ENCODE measurements around the gene FAIM2. TPM values are rescaled to one million over a fixed set of nuclear protein-coding genes. Genes with fewer than 3 reads are reported as not detected.

FAIM2 gene
- total and polyA plus RNA-seq, 9 donors = 3.6 to 16.1 (median 8.2) TPM

DNA sequence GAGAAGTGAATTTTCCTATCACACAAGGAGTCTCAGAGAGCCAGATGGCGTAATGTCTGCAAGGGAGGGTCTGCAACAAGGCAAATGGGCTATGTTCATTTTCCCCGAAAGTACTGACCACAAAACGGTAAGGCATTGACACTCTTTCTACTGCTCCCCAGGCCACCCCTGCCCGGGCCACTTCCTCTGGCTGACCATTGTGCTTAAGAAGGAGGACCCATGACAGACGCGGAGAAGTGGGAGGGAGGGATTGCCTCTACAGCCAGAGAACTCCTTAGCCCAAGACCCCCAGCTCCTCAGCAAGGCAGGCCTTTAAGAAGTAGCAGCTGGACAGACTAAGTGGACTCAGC is 76.7 kb downstream of the FAIM2 start:
- H3K36me3 ChIP-seq (ENCODE audit: control insufficient read depth, insufficient read depth, low read length) = peaks cover 15% of the 10 kb centered on the region
- H3K4me3 ChIP-seq (ENCODE audit: low read length) = peak overlapping the region; percentile 68
- H3K27ac ChIP-seq (ENCODE audit: low read length) = peak overlapping the region; percentile 96
- WGBS (ENCODE audit: insufficient coverage) = 8% methylated on average over 4 of the region's 6 CpGs
- DNase-seq = no peak
- H3K27me3 ChIP-seq (ENCODE audit: control insufficient read depth, insufficient read depth, low read length) = no peaks in the 10 kb centered on the region
- H3K9me3 ChIP-seq (replicated peaks; ENCODE audit: control insufficient read depth, low read depth, low read length) = no peaks in the 10 kb centered on the region
- peaks cover 52% of the 10 kb centered on the region for H3K4me1 ChIP-seq (ENCODE audit: control insufficient read depth, insufficient read depth, low read length)

DNA sequence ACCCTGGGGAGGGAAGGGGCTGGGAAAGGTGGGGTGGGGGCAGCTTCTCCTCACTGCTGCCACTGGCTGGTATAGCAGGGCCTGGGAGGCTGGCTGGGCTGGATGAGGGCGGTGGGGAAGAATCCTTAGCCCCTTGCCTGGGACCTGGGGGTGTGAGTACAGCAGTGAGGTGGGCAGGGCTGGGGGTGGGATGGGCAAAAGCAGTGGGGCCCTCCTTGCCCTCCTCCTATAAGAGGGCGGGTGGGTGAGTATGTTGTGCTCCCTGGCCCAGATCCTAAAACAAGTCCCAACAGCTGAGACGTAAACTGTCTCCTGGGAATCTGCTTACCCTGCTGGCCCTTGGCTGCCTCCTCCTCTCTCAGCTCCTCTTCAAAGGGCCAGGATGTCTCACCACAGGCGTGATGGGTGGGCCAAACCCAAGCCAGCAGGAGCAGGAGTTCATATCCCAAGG is 77.7 kb downstream of the FAIM2 start:
- H3K36me3 ChIP-seq (ENCODE audit: control insufficient read depth, insufficient read depth, low read length) = peaks cover 19% of the 10 kb centered on the region
- H3K4me3 ChIP-seq (ENCODE audit: low read length) = peak overlapping the region; percentile 68
- no peaks in the 10 kb centered on the region for H3K9me3 ChIP-seq (replicated peaks; ENCODE audit: control insufficient read depth, low read depth, low read length)
- H3K27ac ChIP-seq (ENCODE audit: low read length) = peak overlapping the region; percentile 96
- 29% methylated on average over 1 of the region's 4 CpGs for WGBS (ENCODE audit: insufficient coverage)
- DNase-seq = peak; percentile 78
- no peaks in the 10 kb centered on the region for H3K27me3 ChIP-seq (ENCODE audit: control insufficient read depth, insufficient read depth, low read length)
- peaks cover 62% of the 10 kb centered on the region for H3K4me1 ChIP-seq (ENCODE audit: control insufficient read depth, insufficient read depth, low read length)

DNA sequence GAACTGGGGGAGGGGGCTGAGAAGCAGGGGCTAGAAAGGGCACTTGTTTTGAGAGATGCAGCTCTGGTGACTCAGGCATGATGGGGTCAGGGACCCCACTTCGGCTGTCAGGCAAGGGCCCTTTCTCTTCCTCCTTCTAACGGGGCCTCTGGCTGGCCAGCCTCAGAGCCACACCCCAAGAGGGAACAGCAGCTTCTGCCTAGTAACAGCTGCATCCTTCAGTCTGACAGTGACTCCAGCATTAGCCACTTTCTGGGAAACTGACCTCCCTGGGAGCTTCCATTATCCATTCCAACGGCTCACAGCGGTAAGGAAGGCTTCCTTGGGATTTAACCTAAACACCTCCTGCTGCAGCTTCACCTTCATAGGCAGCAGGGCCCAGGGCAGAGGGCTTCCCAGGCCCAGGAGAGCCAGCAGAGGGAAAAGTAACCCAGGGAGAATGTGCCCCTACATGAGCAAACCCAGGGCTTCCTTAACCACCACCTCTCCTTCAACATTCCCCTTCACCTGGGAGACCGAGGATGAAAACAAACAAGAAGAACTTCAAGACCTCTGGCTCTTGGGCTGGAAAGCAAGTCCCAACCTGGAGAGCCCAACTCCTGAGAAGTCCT is 78.2 kb downstream of the FAIM2 start:
- Histone ChIP-seq H3K4me3 (ENCODE audit: low read length) (peak overlapping the region; percentile 30), H3K27ac (ENCODE audit: low read length) (peak overlapping the region; percentile 96), H3K4me1 (ENCODE audit: control insufficient read depth, insufficient read depth, low read length) (peaks cover 68% of the 10 kb centered on the region), H3K27me3 (ENCODE audit: control insufficient read depth, insufficient read depth, low read length) (no peaks in the 10 kb centered on the region), H3K36me3 (ENCODE audit: control insufficient read depth, insufficient read depth, low read length) (peaks cover 22% of the 10 kb centered on the region), H3K9me3 (replicated peaks; ENCODE audit: control insufficient read depth, low read depth, low read length) (no peaks in the 10 kb centered on the region)
- DNase-seq = peak; percentile 88
- WGBS (ENCODE audit: insufficient coverage) = 8% methylated on average over 4 of the region's 5 CpGs

DNA sequence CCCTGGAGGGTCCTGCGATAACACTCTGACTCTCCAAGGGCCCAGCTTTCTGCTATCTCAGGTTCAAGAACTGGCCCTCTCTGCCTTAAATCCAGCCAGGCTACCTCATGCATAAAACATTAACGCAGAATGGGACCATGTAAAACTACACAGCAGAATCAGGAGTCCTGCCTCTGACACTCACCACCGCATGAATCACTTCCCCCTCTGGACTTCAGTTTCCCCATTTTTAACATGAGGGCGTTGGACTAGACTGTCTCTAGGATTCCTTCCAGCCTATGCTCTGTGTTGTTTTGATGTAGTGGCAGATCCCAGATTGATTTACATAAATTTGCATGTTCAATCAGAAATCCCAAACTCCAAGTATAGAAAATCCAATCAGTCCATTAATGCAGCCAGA is 78.8 kb downstream of the FAIM2 start:
- DNase-seq = peak; percentile 72
- Histone ChIP-seq H3K9me3 (replicated peaks; ENCODE audit: control insufficient read depth, low read depth, low read length) (no peaks in the 10 kb centered on the region), H3K27ac (ENCODE audit: low read length) (peak overlapping the region; percentile 96), H3K36me3 (ENCODE audit: control insufficient read depth, insufficient read depth, low read length) (peaks cover 22% of the 10 kb centered on the region), H3K27me3 (ENCODE audit: control insufficient read depth, insufficient read depth, low read length) (no peaks in the 10 kb centered on the region), H3K4me1 (ENCODE audit: control insufficient read depth, insufficient read depth, low read length) (peaks cover 71% of the 10 kb centered on the region), H3K4me3 (ENCODE audit: low read length) (peak overlapping the region; percentile 25)
- WGBS (ENCODE audit: insufficient coverage) = 42% methylated on average over 3 of the region's 4 CpGs

DNA sequence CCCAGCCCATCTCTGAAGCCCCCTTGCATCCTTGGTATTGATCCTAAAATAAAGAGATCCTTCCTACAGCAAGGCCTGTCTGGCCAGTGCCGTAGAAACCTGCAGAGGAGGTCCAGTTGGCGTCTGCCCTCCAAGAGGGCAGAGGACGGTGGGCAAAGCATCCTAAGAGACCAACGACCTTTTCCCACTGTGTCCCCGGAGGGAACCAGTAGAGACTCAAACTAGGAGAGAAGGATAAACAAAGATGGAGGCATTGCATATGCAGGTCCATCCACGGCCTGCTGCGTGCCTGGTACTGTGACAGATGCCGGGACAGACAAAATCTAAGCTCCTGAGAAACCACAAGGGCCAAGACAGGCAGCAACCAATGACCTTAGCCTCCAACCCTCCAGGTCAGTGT is 79.3 kb downstream of the FAIM2 start:
- no peaks in the 10 kb centered on the region for H3K9me3 ChIP-seq (replicated peaks; ENCODE audit: control insufficient read depth, low read depth, low read length)
- no peak for DNase-seq
- H3K36me3 ChIP-seq (ENCODE audit: control insufficient read depth, insufficient read depth, low read length) = peaks cover 25% of the 10 kb centered on the region
- H3K27me3 ChIP-seq (ENCODE audit: control insufficient read depth, insufficient read depth, low read length) = no peaks in the 10 kb centered on the region
- H3K4me3 ChIP-seq (ENCODE audit: low read length) = no peak overlapping the region
- peaks cover 72% of the 10 kb centered on the region for H3K4me1 ChIP-seq (ENCODE audit: control insufficient read depth, insufficient read depth, low read length)
- 72% methylated on average over 5 of the region's 8 CpGs for WGBS (ENCODE audit: insufficient coverage)
- H3K27ac ChIP-seq (ENCODE audit: low read length) = peak overlapping the region; percentile 96

DNA sequence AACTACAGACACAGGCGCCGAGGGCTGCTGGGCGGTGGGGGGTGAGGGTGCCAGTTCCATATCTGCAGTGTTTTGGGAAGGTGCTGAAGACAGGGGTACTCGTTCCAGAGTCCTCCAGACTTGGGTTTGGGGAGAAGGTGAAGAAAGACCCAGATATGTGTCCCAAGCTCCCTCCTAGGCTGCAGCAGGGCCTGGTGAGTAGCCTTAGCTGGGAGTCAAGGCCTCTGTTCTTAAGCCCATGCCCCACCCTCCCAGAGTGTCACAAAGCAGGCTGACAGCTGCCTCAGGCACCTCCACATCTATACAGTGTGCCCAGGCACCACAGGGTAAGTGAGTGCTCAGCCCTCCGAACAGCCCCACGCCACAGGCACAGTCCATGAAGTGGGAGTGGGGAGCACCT is 79.7 kb downstream of the FAIM2 start:
- WGBS (ENCODE audit: insufficient coverage) = 80% methylated on average over 1 of the region's 6 CpGs
- Histone ChIP-seq H3K36me3 (ENCODE audit: control insufficient read depth, insufficient read depth, low read length) (peaks cover 25% of the 10 kb centered on the region), H3K27me3 (ENCODE audit: control insufficient read depth, insufficient read depth, low read length) (no peaks in the 10 kb centered on the region)

DNA sequence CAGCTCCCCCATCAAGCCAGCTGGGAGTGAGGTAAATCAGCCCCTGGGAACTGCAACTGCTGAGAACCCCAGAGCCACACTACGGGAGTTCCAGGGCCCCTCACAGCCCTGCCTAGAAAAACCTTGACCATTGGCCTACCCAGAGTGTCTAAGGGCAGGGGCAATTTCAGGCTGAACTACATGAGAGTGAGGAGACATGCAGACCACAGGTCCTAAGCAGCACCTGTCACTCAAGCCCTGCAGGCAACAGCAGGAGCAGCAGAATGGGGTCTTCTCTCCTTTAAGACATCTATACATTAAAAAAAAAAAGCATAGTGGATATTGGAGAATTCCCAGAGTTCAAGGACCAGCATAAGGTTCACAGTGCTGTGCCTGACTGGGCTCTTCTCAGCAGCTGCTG is 80.3 kb downstream of the FAIM2 start:
- no peak for DNase-seq
- 100% methylated on average over 1 of the region's 1 CpG for WGBS (ENCODE audit: insufficient coverage)
- Histone ChIP-seq H3K36me3 (ENCODE audit: control insufficient read depth, insufficient read depth, low read length) (peaks cover 25% of the 10 kb centered on the region), H3K4me1 (ENCODE audit: control insufficient read depth, insufficient read depth, low read length) (peaks cover 67% of the 10 kb centered on the region), H3K27me3 (ENCODE audit: control insufficient read depth, insufficient read depth, low read length) (no peaks in the 10 kb centered on the region), H3K4me3 (ENCODE audit: low read length) (no peak overlapping the region), H3K9me3 (replicated peaks; ENCODE audit: control insufficient read depth, low read depth, low read length) (no peaks in the 10 kb centered on the region), H3K27ac (ENCODE audit: low read length) (no peak overlapping the region)

More for the DNA sequence above, 79.7 kb downstream of the FAIM2 start:
- no peaks in the 10 kb centered on the region for H3K9me3 ChIP-seq (replicated peaks; ENCODE audit: control insufficient read depth, low read depth, low read length)
- no peak overlapping the region for H3K4me3 ChIP-seq (ENCODE audit: low read length)
- no peak for DNase-seq
- peak overlapping the region; percentile 96 for H3K27ac ChIP-seq (ENCODE audit: low read length)
- peaks cover 70% of the 10 kb centered on the region for H3K4me1 ChIP-seq (ENCODE audit: control insufficient read depth, insufficient read depth, low read length)

DNA sequence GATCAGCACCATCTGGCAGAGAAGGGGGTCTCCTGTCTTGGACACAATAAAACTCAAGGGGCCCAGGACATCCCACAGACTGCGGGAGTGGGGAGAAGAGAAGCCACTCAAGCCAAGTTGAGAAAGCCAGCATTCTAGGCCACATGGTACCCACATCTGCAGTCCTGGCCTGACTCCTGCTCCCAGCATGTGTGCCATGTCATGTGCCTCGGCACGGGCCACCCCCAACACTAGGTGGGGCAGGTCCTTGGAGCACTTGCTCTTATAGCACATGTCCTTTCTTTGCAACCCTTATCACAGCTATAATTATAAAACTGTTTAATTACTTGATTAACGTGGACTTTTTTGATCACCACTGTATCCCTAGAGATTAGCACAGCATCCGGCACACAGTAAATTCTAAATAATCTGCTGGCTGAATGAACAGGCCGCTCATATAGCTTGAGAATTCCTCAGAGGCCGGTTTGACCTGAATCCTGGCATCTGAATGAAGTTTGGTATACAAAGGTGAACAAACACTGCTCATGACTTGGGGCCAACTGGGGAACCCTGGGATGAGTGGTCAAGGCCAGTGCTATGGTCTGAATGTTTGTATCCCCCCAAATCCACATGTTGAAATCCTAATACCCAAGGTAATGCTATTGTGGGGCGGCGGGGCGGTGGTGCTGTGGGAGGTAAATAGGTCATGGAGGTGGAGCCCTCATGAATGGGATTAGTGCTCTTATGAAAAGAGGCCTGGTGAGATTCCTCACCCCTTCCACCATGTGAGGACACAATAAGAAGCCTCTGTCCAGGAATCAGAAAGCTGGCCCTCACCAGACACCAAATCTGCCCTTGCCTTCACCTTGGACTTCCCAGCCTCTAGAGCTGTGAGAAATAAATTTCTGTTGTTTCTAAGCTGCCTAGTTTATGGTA is 82.1 kb downstream of the FAIM2 start:
- Histone ChIP-seq H3K27ac (ENCODE audit: low read length) (peak overlapping the region; percentile 44), H3K4me3 (ENCODE audit: low read length) (no peak overlapping the region), H3K36me3 (ENCODE audit: control insufficient read depth, insufficient read depth, low read length) (peaks cover 29% of the 10 kb centered on the region), H3K27me3 (ENCODE audit: control insufficient read depth, insufficient read depth, low read length) (no peaks in the 10 kb centered on the region), H3K4me1 (ENCODE audit: control insufficient read depth, insufficient read depth, low read length) (peaks cover 60% of the 10 kb centered on the region), H3K9me3 (replicated peaks; ENCODE audit: control insufficient read depth, low read depth, low read length) (no peaks in the 10 kb centered on the region)
- 50% methylated on average over 4 of the region's 10 CpGs for WGBS (ENCODE audit: insufficient coverage)
- DNase-seq = no peak

DNA sequence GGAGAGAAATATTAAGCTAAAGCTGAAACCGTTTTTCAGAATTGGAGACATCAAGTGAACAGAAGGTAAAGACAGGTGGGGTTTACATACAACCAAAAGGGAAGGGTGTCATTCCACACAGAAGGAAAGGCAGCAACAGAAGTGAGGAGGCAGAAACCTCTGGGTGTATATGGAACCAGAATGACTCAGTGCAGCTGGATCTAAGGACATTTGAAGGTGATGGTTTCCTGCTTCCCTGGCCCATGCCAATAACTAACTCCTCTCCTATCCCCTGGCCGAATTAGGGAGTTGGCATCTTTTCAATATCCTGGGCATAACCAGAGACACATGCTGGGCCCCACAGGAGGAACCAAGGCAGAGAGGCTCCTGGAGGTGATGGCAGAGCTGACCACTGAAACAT is 83.9 kb downstream of the FAIM2 start:
- Histone ChIP-seq H3K27ac (ENCODE audit: low read length) (no peak overlapping the region), H3K27me3 (ENCODE audit: control insufficient read depth, insufficient read depth, low read length) (no peaks in the 10 kb centered on the region), H3K4me1 (ENCODE audit: control insufficient read depth, insufficient read depth, low read length) (peaks cover 46% of the 10 kb centered on the region), H3K36me3 (ENCODE audit: control insufficient read depth, insufficient read depth, low read length) (peaks cover 39% of the 10 kb centered on the region), H3K4me3 (ENCODE audit: low read length) (no peak overlapping the region), H3K9me3 (replicated peaks; ENCODE audit: control insufficient read depth, low read depth, low read length) (no peaks in the 10 kb centered on the region)
- DNase-seq = no peak
- 29% methylated on average over 2 of the region's 2 CpGs for WGBS (ENCODE audit: insufficient coverage)

DNA sequence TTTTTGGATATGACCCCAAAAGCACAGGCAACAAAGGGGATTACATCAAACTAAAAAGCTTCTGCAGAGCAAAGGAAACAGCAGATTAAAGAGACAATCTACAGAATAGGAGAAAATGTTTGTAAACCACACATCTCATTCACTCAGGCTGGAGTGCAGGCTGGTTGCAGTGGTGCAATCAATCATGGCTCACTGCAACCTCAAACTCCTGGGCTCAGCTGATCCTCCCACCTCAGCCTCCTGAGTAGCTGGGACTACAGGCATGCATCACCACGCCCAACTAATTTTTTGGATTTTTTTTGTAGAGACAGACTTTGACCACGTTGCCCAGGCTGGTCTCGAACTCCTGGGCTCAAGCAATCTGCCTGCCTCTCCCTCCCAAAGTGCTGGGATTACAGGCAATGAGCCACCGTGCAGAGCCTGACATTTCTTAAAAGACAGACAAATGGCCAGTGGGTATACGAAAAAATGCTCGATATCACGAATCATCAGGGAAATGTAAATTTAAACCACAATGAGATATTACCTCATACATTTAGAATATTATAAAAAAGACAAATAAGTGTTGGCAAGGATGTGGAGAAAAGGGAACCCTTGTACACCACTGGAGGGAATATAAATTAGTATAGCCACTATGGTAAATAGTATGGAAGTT is 85.3 kb downstream of the FAIM2 start:
- DNase-seq = no peak
- no peak overlapping the region for H3K27ac ChIP-seq (ENCODE audit: low read length)
- no peaks in the 10 kb centered on the region for H3K9me3 ChIP-seq (replicated peaks; ENCODE audit: control insufficient read depth, low read depth, low read length)
- peaks cover 27% of the 10 kb centered on the region for H3K36me3 ChIP-seq (ENCODE audit: control insufficient read depth, insufficient read depth, low read length)
- no peaks in the 10 kb centered on the region for H3K27me3 ChIP-seq (ENCODE audit: control insufficient read depth, insufficient read depth, low read length)
- H3K4me3 ChIP-seq (ENCODE audit: low read length) = no peak overlapping the region
- peaks cover 32% of the 10 kb centered on the region for H3K4me1 ChIP-seq (ENCODE audit: control insufficient read depth, insufficient read depth, low read length)
- 60% methylated on average over 1 of the region's 7 CpGs for WGBS (ENCODE audit: insufficient coverage)

All from muscle of leg (tissue), 11 donors.